GM23338 (cell line): Measurements from ENCODE around the gene MYO9B. TPM values are rescaled to one million over a fixed set of nuclear protein-coding genes. Genes with fewer than 3 reads are reported as not detected.

Source experiments
- ATAC-seq: fragments of 200-7000 bp; cut with Tn5 transposase; 3 replicates; pipeline ENCODE4 v1.9.1; 2020
- DNase-seq: peaks from one replicate; pipeline ENCODE4 v3.0.0-alpha.2; 2015; ENCODE audit warnings: low spot score
- H2AFZ ChIP-seq: fragments of 200-600 bp; sonication (generic); 2 replicates; pipeline ENCODE4 v1.8.0; 2016; ENCODE audit warnings: antibody characterized with exemption, mild to moderate bottlenecking, moderate library complexity
- H3F3A ChIP-seq: fragments of 200-600 bp; sonication (generic); replicated peaks from 2 replicates; pipeline ENCODE4 v1.8.0; 2017; ENCODE audit warnings: antibody characterized with exemption, mixed run types, low read depth
- H3K27ac ChIP-seq: fragments of 200-600 bp; sonication (generic); 2 replicates; pipeline ENCODE4 v1.6.1; 2016; ENCODE audit warnings: low read depth
- H3K27me3 ChIP-seq: fragments of 200-600 bp; sonication (generic); 2 replicates; pipeline ENCODE4 v1.8.0; 2016; ENCODE audit warnings: mild to moderate bottlenecking, mixed run types, moderate library complexity; ENCODE audit not compliant: insufficient read depth
- H3K36me3 ChIP-seq: fragments of 200-600 bp; sonication (generic); 2 replicates; pipeline ENCODE4 v1.8.0; 2016; ENCODE audit warnings: mild to moderate bottlenecking; ENCODE audit not compliant: insufficient read depth
- H3K4me1 ChIP-seq: fragments of 200-600 bp; sonication (generic); 2 replicates; pipeline ENCODE4 v1.8.0; 2016; ENCODE audit warnings: mild to moderate bottlenecking, moderate library complexity; ENCODE audit not compliant: insufficient read depth
- H3K4me2 ChIP-seq: fragments of 200-600 bp; sonication (generic); 2 replicates; pipeline ENCODE4 v1.7.1; 2017; ENCODE audit warnings: mixed run types
- H3K4me3 ChIP-seq: fragments of 200-600 bp; sonication (generic); 2 replicates; pipeline ENCODE4 v1.6.1; 2016; ENCODE audit warnings: mixed run types
- H3K79me2 ChIP-seq: fragments of 200-600 bp; sonication (generic); replicated peaks from 2 replicates; pipeline ENCODE4 v1.8.0; 2017; ENCODE audit warnings: mild to moderate bottlenecking; ENCODE audit not compliant: insufficient read depth
- H3K9me2 ChIP-seq: fragments of 200-600 bp; sonication (generic); 2 replicates; pipeline ENCODE4 v1.8.0; 2017; ENCODE audit not compliant: insufficient read depth
- H4K20me1 ChIP-seq: fragments of 200-600 bp; sonication (generic); replicated peaks from 2 replicates; pipeline ENCODE4 v1.8.0; 2017; ENCODE audit warnings: mild to moderate bottlenecking; ENCODE audit not compliant: insufficient read depth
- H3K27ac Mint-ChIP-seq: 2 replicates; pipeline ENCODE4 v1.8.0; 2020; ENCODE audit warnings: inconsistent platforms, mild to moderate bottlenecking, moderate library complexity, mixed read lengths
- H3K27me3 Mint-ChIP-seq: 3 replicates; pipeline ENCODE4 v1.8.0; 2022; ENCODE audit warnings: low read depth, mild to moderate bottlenecking, moderate library complexity, mixed read lengths, inconsistent platforms; ENCODE audit not compliant: insufficient read depth, poor library complexity
- H3K36me3 Mint-ChIP-seq: 3 replicates; pipeline ENCODE4 v1.8.0; 2021; ENCODE audit warnings: low read depth, mild to moderate bottlenecking, inconsistent platforms, moderate library complexity, mixed read lengths
- H3K4me1 Mint-ChIP-seq: 3 replicates; pipeline ENCODE4 v1.8.0; 2020; ENCODE audit warnings: mild to moderate bottlenecking, inconsistent platforms, mixed read lengths
- H3K4me3 Mint-ChIP-seq: 3 replicates; pipeline ENCODE4 v1.8.0; 2021; ENCODE audit warnings: moderate library complexity, mild to moderate bottlenecking, inconsistent platforms, mixed read lengths
- H3K9me3 Mint-ChIP-seq: 3 replicates; pipeline ENCODE4 v1.8.0; 2020; ENCODE audit warnings: moderate library complexity, mild to moderate bottlenecking, inconsistent platforms, mixed read lengths
- CREB1 ChIP-seq: fragments of 250-450 bp; sonication (Bioruptor Pico); IDR thresholded peaks from 2 replicates; pipeline ENCODE4 v1.5.0; 2020; ENCODE audit warnings: low read depth, mild to moderate bottlenecking, moderate library complexity
- EZH2 ChIP-seq: fragments of 200-600 bp; sonication (generic); IDR thresholded peaks from one replicate; pipeline ENCODE4 v1.8.0; 2017; ENCODE audit warnings: antibody characterized with exemption, mild to moderate bottlenecking, low read depth; ENCODE audit not compliant: unreplicated experiment
- EZH2phosphoT487 ChIP-seq: fragments of 200-600 bp; sonication (generic); IDR thresholded peaks from one replicate; pipeline ENCODE4 v1.8.1; 2018; ENCODE audit warnings: antibody characterized with exemption; ENCODE audit not compliant: unreplicated experiment
- JUNB ChIP-seq: IDR thresholded peaks from one replicate; pipeline ENCODE4 v1.6.1; 2016; ENCODE audit warnings: antibody characterized with exemption; ENCODE audit not compliant: unreplicated experiment
- NANOG ChIP-seq: IDR thresholded peaks from 2 replicates; pipeline ENCODE4 v1.6.1; 2016; ENCODE audit warnings: antibody characterized with exemption, borderline replicate concordance
- POLR2AphosphoS5 ChIP-seq: IDR thresholded peaks from 2 replicates; pipeline ENCODE4 v1.6.1; 2016; ENCODE audit warnings: antibody characterized with exemption, low read depth
- STAT1 ChIP-seq: IDR thresholded peaks from one replicate; pipeline ENCODE4 v1.6.1; 2016; ENCODE audit warnings: antibody characterized with exemption; ENCODE audit not compliant: unreplicated experiment
- ZNF114 ChIP-seq: fragments of 250-450 bp; sonication (Bioruptor Pico); IDR thresholded peaks from 2 replicates; pipeline ENCODE4 v1.5.0; 2020; ENCODE audit warnings: mild to moderate bottlenecking, moderate library complexity
- ZNF331 ChIP-seq: fragments of 250-450 bp; sonication (Bioruptor Pico); IDR thresholded peaks from 2 replicates; pipeline ENCODE4 v1.5.0; 2020; ENCODE audit warnings: low read depth, mild to moderate bottlenecking, moderate library complexity
- polyA plus RNA-seq: library from polyadenylated mRNA; unstranded; fragments of >200 nt; fragmentation: Nextera tagmentation; extraction: Ambion mirVana; gene quantifications from 2 replicates; pipeline ENCODE4 v1.2.1, GENCODE V29; 2016
- total RNA-seq: library from RNA; depleted of rRNA; stranded (reverse); fragments of >200 nt; shearing (Covaris generic); gene quantifications from 2 replicates; pipeline ENCODE4 v1.2.3, GENCODE V29; 2014
- TF ChIP-seq, protein P1 (sequence below), 2 experiments: fragments of 200-600 bp in 1 of 2; sonication (generic) in 1 of 2; conservative IDR thresholded peaks; 2 replicates each; pipeline versions ENCODE4 v1.5.1 to v1.6.1; 2016 to 2017; ENCODE audit warnings: antibody characterized with exemption in 2 of 2, low read depth in 2 of 2, mild to moderate bottlenecking in 2 of 2, moderate library complexity in 1 of 2
- TF ChIP-seq, protein P2 (sequence below): IDR thresholded peaks from 2 replicates; pipeline ENCODE4 v1.6.1; 2016; ENCODE audit warnings: antibody characterized with exemption
- TF ChIP-seq, protein P3 (sequence below): fragments of 250-450 bp; sonication (Bioruptor Pico); IDR thresholded peaks from 2 replicates; pipeline ENCODE4 v1.5.0; 2020; ENCODE audit warnings: mild to moderate bottlenecking, moderate library complexity
- TF ChIP-seq, protein P4 (sequence below): IDR thresholded peaks from one replicate; pipeline ENCODE4 v1.6.1; 2018; ENCODE audit warnings: antibody characterized with exemption; ENCODE audit not compliant: unreplicated experiment

MYO9B gene
- total and polyA plus RNA-seq, 2 experiments from 2014 or later: 28.7 to 61.3 TPM

DNA sequence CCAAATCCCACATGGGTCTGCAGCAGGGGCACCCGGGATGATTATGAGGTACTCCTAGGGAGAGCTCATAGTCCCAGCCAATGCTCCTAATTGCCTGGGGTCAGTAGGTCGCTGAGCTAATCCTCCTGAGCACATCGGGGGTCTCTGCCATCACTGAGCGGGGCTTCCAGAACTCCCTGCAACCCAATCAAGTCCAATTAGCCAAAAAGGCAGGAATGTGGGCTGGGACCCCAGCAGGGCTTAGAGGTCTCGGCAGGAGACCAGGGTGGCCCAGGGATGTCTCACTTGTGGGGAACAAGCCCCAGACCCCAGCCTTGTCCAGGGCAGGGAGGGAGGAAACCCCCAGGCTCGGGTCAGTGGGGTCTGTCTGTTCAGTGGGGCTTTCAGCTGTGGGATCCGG is 31.8 kb upstream of the MYO9B start:
- Histone ChIP-seq H3K36me3 (no peaks in the 10 kb centered on the region; the same call in 1 of the 2 replicates), H3K4me2 (no peak overlapping the region), H3K79me2 (no peaks in the 10 kb centered on the region), H3K4me1 (no peaks in the 10 kb centered on the region), H3K9me2 (no peaks in the 10 kb centered on the region), H3K27me3 (no peaks in the 10 kb centered on the region), H4K20me1 (no peaks in the 10 kb centered on the region; the same call in 1 of the 2 replicates), H2AFZ (no peak overlapping the region), H3K27ac (no peak overlapping the region), H3F3A (0 out of 2 replicates have a peak, but pooled peaks cover 3% of the 10 kb centered on the region), H3K4me3 (no peak overlapping the region)
- no peak for DNase-seq
- ATAC-seq: no peak; the same call in 2 of the 3 replicates
- peaks cover 6% of the 10 kb centered on the region for H3K36me3 Mint-ChIP-seq
- TF ChIP-seq JUNB (no peak), POLR2AphosphoS5 (no peak), NANOG (no peak), EZH2phosphoT487 (no peak), EZH2 (no peak), CREB1 (CRISPR knock-in tag) (no peak), ZNF331 (no peak), STAT1 (no peak), ZNF114 (CRISPR knock-in tag) (no peak)
- TF ChIP-seq, protein P1, sequence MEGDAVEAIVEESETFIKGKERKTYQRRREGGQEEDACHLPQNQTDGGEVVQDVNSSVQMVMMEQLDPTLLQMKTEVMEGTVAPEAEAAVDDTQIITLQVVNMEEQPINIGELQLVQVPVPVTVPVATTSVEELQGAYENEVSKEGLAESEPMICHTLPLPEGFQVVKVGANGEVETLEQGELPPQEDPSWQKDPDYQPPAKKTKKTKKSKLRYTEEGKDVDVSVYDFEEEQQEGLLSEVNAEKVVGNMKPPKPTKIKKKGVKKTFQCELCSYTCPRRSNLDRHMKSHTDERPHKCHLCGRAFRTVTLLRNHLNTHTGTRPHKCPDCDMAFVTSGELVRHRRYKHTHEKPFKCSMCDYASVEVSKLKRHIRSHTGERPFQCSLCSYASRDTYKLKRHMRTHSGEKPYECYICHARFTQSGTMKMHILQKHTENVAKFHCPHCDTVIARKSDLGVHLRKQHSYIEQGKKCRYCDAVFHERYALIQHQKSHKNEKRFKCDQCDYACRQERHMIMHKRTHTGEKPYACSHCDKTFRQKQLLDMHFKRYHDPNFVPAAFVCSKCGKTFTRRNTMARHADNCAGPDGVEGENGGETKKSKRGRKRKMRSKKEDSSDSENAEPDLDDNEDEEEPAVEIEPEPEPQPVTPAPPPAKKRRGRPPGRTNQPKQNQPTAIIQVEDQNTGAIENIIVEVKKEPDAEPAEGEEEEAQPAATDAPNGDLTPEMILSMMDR (conservative IDR thresholded peaks at IDR 0.05; ENCODE audit: low read depth in 2 of 2): no peak
- TF ChIP-seq, protein P2, sequence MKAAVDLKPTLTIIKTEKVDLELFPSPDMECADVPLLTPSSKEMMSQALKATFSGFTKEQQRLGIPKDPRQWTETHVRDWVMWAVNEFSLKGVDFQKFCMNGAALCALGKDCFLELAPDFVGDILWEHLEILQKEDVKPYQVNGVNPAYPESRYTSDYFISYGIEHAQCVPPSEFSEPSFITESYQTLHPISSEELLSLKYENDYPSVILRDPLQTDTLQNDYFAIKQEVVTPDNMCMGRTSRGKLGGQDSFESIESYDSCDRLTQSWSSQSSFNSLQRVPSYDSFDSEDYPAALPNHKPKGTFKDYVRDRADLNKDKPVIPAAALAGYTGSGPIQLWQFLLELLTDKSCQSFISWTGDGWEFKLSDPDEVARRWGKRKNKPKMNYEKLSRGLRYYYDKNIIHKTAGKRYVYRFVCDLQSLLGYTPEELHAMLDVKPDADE: no peak
- TF ChIP-seq, protein P3, sequence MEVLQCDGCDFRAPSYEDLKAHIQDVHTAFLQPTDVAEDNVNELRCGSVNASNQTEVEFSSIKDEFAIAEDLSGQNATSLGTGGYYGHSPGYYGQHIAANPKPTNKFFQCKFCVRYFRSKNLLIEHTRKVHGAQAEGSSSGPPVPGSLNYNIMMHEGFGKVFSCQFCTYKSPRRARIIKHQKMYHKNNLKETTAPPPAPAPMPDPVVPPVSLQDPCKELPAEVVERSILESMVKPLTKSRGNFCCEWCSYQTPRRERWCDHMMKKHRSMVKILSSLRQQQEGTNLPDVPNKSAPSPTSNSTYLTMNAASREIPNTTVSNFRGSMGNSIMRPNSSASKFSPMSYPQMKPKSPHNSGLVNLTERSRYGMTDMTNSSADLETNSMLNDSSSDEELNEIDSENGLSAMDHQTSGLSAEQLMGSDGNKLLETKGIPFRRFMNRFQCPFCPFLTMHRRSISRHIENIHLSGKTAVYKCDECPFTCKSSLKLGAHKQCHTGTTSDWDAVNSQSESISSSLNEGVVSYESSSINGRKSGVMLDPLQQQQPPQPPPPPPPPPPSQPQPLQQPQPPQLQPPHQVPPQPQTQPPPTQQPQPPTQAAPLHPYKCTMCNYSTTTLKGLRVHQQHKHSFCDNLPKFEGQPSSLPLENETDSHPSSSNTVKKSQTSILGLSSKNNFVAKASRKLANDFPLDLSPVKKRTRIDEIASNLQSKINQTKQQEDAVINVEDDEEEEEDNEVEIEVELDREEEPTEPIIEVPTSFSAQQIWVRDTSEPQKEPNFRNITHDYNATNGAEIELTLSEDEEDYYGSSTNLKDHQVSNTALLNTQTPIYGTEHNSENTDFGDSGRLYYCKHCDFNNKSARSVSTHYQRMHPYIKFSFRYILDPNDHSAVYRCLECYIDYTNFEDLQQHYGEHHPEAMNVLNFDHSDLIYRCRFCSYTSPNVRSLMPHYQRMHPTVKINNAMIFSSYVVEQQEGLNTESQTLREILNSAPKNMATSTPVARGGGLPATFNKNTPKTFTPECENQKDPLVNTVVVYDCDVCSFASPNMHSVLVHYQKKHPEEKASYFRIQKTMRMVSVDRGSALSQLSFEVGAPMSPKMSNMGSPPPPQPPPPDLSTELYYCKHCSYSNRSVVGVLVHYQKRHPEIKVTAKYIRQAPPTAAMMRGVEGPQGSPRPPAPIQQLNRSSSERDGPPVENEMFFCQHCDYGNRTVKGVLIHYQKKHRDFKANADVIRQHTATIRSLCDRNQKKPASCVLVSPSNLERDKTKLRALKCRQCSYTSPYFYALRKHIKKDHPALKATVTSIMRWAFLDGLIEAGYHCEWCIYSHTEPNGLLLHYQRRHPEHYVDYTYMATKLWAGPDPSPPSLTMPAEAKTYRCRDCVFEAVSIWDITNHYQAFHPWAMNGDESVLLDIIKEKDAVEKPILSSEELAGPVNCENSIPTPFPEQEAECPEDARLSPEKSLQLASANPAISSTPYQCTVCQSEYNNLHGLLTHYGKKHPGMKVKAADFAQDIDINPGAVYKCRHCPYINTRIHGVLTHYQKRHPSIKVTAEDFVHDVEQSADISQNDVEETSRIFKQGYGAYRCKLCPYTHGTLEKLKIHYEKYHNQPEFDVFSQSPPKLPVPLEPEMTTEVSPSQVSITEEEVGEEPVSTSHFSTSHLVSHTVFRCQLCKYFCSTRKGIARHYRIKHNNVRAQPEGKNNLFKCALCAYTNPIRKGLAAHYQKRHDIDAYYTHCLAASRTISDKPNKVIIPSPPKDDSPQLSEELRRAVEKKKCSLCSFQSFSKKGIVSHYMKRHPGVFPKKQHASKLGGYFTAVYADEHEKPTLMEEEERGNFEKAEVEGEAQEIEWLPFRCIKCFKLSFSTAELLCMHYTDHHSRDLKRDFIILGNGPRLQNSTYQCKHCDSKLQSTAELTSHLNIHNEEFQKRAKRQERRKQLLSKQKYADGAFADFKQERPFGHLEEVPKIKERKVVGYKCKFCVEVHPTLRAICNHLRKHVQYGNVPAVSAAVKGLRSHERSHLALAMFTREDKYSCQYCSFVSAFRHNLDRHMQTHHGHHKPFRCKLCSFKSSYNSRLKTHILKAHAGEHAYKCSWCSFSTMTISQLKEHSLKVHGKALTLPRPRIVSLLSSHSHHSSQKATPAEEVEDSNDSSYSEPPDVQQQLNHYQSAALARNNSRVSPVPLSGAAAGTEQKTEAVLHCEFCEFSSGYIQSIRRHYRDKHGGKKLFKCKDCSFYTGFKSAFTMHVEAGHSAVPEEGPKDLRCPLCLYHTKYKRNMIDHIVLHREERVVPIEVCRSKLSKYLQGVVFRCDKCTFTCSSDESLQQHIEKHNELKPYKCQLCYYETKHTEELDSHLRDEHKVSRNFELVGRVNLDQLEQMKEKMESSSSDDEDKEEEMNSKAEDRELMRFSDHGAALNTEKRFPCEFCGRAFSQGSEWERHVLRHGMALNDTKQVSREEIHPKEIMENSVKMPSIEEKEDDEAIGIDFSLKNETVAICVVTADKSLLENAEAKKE: no peak
- TF ChIP-seq, protein P4, sequence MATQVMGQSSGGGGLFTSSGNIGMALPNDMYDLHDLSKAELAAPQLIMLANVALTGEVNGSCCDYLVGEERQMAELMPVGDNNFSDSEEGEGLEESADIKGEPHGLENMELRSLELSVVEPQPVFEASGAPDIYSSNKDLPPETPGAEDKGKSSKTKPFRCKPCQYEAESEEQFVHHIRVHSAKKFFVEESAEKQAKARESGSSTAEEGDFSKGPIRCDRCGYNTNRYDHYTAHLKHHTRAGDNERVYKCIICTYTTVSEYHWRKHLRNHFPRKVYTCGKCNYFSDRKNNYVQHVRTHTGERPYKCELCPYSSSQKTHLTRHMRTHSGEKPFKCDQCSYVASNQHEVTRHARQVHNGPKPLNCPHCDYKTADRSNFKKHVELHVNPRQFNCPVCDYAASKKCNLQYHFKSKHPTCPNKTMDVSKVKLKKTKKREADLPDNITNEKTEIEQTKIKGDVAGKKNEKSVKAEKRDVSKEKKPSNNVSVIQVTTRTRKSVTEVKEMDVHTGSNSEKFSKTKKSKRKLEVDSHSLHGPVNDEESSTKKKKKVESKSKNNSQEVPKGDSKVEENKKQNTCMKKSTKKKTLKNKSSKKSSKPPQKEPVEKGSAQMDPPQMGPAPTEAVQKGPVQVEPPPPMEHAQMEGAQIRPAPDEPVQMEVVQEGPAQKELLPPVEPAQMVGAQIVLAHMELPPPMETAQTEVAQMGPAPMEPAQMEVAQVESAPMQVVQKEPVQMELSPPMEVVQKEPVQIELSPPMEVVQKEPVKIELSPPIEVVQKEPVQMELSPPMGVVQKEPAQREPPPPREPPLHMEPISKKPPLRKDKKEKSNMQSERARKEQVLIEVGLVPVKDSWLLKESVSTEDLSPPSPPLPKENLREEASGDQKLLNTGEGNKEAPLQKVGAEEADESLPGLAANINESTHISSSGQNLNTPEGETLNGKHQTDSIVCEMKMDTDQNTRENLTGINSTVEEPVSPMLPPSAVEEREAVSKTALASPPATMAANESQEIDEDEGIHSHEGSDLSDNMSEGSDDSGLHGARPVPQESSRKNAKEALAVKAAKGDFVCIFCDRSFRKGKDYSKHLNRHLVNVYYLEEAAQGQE: no peak
- peaks cover 3% of the 10 kb centered on the region; the same call in 1 of the 3 replicates for H3K9me3 Mint-ChIP-seq
- H3K4me1 Mint-ChIP-seq: peaks cover 4% of the 10 kb centered on the region; the same call in 2 of the 3 replicates
- no peak overlapping the region for H3K4me3 Mint-ChIP-seq
- no peak overlapping the region; the same call in 1 of the 2 replicates for H3K27ac Mint-ChIP-seq
- peaks cover 10% of the 10 kb centered on the region for H3K27me3 Mint-ChIP-seq
